ENCODE results near the gene PM20D1. TPM values are rescaled to one million over a fixed set of nuclear protein-coding genes. Genes with fewer than 3 reads are reported as not detected.
"Not testable (repeated sequence)": the region's sequence is repeated elsewhere in the genome, so short reads cannot be mapped to it uniquely, and the experiment has no call there.

PM20D1 gene, protein sequence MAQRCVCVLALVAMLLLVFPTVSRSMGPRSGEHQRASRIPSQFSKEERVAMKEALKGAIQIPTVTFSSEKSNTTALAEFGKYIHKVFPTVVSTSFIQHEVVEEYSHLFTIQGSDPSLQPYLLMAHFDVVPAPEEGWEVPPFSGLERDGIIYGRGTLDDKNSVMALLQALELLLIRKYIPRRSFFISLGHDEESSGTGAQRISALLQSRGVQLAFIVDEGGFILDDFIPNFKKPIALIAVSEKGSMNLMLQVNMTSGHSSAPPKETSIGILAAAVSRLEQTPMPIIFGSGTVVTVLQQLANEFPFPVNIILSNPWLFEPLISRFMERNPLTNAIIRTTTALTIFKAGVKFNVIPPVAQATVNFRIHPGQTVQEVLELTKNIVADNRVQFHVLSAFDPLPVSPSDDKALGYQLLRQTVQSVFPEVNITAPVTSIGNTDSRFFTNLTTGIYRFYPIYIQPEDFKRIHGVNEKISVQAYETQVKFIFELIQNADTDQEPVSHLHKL
- total RNA-seq (1 to 10 TPM in 5 of 7 donors, under 1 TPM in 2; 0.28 to 2.9 (median 1.8) TPM), polyA plus RNA-seq (under 1 TPM in 2 of 3 donors, not detected in 1; 0.38 to 0.53 TPM)
- long read RNA-seq, donor 1 = 0 reads
- long read RNA-seq, donor 2 = 0 reads

DNA sequence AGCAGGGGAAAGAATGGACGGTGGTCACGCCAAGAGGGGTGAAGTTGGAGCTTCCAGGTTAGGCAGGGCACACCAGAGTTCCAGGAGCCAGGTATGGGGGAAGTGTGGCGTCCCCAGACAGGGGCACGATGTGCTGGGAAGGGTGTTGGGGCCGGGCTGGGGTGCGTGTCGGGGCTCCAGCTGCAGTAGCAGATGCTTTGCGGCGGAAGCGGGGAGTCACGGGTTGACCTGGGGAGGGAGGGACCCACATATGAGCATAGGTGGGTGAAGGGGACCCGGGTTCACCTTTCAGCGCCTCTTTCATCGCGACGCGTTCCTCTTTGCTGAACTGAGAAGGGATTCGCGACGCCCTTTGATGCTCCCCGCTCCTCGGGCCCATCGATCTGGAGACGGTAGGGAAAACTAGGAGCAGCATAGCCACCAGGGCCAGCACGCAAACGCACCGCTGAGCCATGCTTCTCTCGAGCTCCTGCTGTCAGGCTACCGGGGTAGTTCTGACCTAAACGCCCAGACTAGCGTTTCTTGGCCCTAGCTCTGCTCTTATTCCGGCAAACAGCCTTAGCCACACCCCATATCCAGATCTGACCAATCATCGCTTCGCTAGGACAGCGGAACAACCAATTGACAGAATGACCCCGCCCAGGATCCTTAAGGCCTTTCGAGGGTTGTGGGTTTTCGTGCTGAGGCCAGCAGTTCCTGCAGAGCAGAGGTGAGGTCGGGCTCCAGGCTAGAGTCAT lies at the start of gene PM20D1:
TSS of gene PM20D1 (minus strand) at position 514 of the 737 bp plus-strand sequence. CDS start at position 454, 60 bp downstream.
- intact Hi-C loops (cut with DNase I; ENCODE audit: low total_unique reads) = no loop called here
- Histone ChIP-seq H3K27ac (peak within 1 kb of the TSS; percentile 35 to 79 (median 65)), H3K9me3 (peaks cover 0 to 9% (median 5%) of the 10 kb centered on the region in 8 donors), H3K4me1 (peaks cover 0 to 11% (median 4%) of the 10 kb centered on the region in 6 donors), H3K27me3 (replicated peaks in 1 of 7) (peaks cover 0 to 8% (median 0%) of the 10 kb centered on the region in 7 donors), H3K36me3 (no peaks in the 10 kb centered on the region), H3K4me3 (peak within 1 kb of the TSS; percentile 20 to 66 (median 35))
- WGBS, 5 donors = 20 to 94% (median 60%) methylated on average over 37 to 39 of the region's 39 CpGs
- TF ChIP-seq POLR2A (IDR thresholded peaks at IDR 0.05) = peak in 1 of 3 donors; percentile 77
- TF ChIP-seq POLR2AphosphoS5 (IDR thresholded peaks at IDR 0.05) = peak; percentile 73 to 93 (median 88)
- TF ChIP-seq, protein P1, sequence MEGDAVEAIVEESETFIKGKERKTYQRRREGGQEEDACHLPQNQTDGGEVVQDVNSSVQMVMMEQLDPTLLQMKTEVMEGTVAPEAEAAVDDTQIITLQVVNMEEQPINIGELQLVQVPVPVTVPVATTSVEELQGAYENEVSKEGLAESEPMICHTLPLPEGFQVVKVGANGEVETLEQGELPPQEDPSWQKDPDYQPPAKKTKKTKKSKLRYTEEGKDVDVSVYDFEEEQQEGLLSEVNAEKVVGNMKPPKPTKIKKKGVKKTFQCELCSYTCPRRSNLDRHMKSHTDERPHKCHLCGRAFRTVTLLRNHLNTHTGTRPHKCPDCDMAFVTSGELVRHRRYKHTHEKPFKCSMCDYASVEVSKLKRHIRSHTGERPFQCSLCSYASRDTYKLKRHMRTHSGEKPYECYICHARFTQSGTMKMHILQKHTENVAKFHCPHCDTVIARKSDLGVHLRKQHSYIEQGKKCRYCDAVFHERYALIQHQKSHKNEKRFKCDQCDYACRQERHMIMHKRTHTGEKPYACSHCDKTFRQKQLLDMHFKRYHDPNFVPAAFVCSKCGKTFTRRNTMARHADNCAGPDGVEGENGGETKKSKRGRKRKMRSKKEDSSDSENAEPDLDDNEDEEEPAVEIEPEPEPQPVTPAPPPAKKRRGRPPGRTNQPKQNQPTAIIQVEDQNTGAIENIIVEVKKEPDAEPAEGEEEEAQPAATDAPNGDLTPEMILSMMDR (IDR thresholded peaks at IDR 0.05 in 8 of 11, conservative IDR thresholded peaks at IDR 0.05 in 3 of 11) = no peak
- peak; percentile 90 for DNase-seq

DNA sequence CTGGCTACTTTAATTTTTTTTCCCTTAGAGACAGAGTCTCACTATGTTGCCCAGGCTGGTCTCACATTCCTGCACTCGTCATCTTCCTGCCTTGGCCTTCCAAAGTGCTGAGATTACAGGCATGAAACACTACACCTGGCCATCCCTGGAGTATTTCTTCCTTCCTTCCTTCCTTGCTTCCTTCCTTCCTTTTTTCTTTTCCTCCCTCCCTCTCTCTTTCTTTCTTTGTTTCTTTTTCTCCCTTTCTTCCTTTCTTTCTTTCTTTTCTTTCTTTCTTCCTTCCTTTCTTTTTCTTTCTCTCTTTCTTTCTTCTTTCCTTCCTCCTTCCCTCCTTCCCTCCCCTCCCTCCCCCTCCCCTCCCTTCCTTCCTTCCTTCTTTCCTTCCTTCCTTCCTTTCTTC lies 46.4 kb upstream of the PM20D1 start:
- Histone ChIP-seq H3K4me3 (no peak overlapping the region), H3K9me3 (peaks cover 0 to 20% (median 11%) of the 10 kb centered on the region in 8 donors), H3K27ac (no peak overlapping the region), H3K4me1 (no peaks in the 10 kb centered on the region), H3K27me3 (replicated peaks in 1 of 7) (peaks cover 0 to 9% (median 0%) of the 10 kb centered on the region in 7 donors), H3K36me3 (no peaks in the 10 kb centered on the region)
- TF ChIP-seq POLR2AphosphoS5 (IDR thresholded peaks at IDR 0.05) = no peak
- TF ChIP-seq POLR2A (IDR thresholded peaks at IDR 0.05) = no peak
- TF ChIP-seq, protein P1 (IDR thresholded peaks at IDR 0.05 in 8 of 11, conservative IDR thresholded peaks at IDR 0.05 in 3 of 11) = no peak
- DNase-seq = no peak
- intact Hi-C loops (cut with DNase I; ENCODE audit: low total_unique reads) = no loop called here
- WGBS, 5 donors = 75 to 97% (median 84%) methylated on average over 1 of the region's 1 CpG

DNA sequence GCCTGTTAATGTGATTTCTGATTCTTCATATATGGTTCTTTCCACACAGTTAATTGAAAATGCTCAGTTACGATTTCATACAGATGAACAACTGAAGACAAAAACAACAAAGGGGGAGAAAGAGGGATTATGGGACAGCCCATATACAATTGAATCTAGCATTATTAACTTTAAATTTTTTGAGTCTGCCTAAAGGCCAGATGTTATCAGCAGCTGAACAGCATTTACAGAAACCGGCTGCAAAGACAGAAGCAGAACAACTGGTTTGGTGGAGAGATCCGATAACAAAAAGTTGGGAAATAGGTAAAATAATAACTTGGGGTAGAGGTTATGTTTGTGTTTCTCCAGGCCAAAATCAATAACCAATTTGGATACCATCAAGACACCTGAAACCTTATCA lies 44.2 kb upstream of the PM20D1 start:
- H3K4me1 ChIP-seq; H3K36me3 ChIP-seq; H3K27ac ChIP-seq; DNase-seq; H3K4me3 ChIP-seq; H3K27me3 ChIP-seq (replicated peaks in 1 of 7); intact Hi-C loops (cut with DNase I; ENCODE audit: low total_unique reads): not testable (repeated sequence)
- H3K9me3 ChIP-seq = peaks cover 0 to 23% (median 11%) of the 10 kb centered on the region in 8 donors
- 87 to 98% (median 94%) methylated on average over 3 of the region's 3 CpGs for WGBS, 5 donors

DNA sequence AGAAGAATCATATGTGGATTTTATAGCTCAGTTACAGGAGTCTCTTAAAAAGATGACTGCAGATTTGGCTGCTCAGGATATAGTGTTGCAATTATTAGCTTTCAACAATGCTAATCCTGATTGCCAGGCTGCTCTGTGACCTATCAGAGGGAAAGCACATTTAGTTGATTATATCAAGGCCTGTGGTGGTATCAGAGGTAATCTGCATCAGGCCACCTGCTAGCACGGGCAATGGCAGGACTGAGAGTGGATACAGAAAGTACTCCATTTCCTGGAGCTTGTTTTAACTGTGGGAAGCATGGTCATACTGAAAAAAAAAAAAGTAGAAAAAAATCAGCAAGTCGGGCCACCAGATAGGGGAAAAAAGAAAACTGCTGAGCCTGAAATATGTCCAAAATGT lies 42.2 kb upstream of the PM20D1 start:
- H3K4me3 ChIP-seq; H3K27ac ChIP-seq; H3K27me3 ChIP-seq (replicated peaks in 1 of 7); intact Hi-C loops (cut with DNase I; ENCODE audit: low total_unique reads); DNase-seq; H3K4me1 ChIP-seq; H3K36me3 ChIP-seq: not testable (repeated sequence)
- peaks cover 0 to 30% (median 11%) of the 10 kb centered on the region in 8 donors for H3K9me3 ChIP-seq
- whole genome bisulfite sequencing, 5 donors = 12 to 40% (median 23%) methylated on average over 2 of the region's 2 CpGs

DNA sequence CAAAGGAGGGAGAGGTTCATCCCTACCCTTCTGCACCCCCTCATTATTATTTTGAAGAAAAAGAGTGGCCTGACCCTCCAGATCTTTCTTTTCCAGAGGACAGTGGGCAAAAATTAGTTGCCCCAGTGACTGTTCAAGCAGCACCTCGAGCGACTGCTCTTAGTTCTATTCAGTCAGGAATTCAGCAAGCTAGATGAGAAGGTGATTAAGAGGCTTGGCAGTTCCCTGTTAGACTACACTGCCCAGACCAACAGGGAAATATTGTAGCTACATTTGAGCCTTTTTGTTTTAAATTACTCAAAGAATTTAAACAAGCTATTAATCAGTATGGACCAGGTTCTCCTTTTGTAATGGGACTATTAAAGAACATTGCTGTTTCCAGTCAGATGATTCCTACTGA lies 41.5 kb upstream of the PM20D1 start:
- DNase-seq; H3K4me1 ChIP-seq; H3K27me3 ChIP-seq (replicated peaks in 1 of 7); H3K27ac ChIP-seq; H3K4me3 ChIP-seq; intact Hi-C loops (cut with DNase I; ENCODE audit: low total_unique reads); H3K36me3 ChIP-seq: not testable (repeated sequence)
- WGBS, 5 donors = 74 to 93% (median 88%) methylated on average over 2 of the region's 2 CpGs
- peaks cover 0 to 29% (median 11%) of the 10 kb centered on the region in 8 donors for H3K9me3 ChIP-seq

DNA sequence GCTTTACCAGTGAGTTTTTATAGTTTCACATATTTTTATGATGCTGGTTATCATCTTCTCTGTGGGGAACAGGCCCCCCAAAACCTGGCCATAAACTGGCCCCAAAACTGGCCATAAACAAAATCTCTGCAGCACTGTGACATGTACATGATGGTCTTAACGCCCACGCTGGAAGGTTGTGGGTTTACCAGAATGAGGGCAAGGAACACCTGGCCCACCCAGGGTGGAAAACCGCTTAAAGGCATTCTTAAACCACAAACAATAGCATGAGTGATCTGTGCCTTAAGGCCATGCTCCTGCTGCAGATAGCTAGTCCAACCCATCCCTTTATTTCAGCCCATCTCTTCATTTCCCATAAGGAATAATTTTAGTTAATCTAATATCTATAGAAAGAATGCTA lies 40.7 kb upstream of the PM20D1 start:
- H3K27ac ChIP-seq; DNase-seq; H3K27me3 ChIP-seq (replicated peaks in 1 of 7); H3K4me1 ChIP-seq; H3K36me3 ChIP-seq; H3K4me3 ChIP-seq; intact Hi-C loops (cut with DNase I; ENCODE audit: low total_unique reads): not testable (repeated sequence)
- 58 to 97% (median 86%) methylated on average over 3 of the region's 3 CpGs for WGBS, 5 donors
- H3K9me3 ChIP-seq = peaks cover 0 to 26% (median 4%) of the 10 kb centered on the region in 8 donors

DNA sequence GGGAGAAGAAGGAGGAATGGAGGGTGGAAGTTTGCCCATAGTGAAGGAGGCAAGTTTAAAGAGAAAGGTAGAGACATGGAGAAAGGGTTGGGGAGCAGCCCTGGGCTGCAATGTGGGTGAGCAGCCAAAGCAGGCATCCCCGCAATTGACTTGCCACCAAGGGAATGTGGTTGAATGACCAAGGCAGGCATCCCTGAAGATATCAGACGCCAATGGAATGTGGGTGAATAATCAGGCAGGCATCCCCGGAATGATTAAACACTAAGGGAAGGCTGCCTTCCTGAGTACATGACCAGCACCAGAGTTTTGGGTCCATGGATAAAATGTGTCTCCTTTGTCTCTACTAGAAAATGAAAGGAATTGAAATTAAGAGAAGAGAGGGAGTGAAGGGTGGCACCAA lies 39.8 kb upstream of the PM20D1 start:
- 90 to 98% (median 95%) methylated on average over 3 of the region's 3 CpGs for WGBS, 5 donors
- H3K27ac ChIP-seq; H3K27me3 ChIP-seq (replicated peaks in 1 of 7); H3K4me1 ChIP-seq; H3K36me3 ChIP-seq; H3K4me3 ChIP-seq; intact Hi-C loops (cut with DNase I; ENCODE audit: low total_unique reads); DNase-seq: not testable (repeated sequence)
- H3K9me3 ChIP-seq = peaks cover 0 to 18% (median 0%) of the 10 kb centered on the region in 8 donors

DNA sequence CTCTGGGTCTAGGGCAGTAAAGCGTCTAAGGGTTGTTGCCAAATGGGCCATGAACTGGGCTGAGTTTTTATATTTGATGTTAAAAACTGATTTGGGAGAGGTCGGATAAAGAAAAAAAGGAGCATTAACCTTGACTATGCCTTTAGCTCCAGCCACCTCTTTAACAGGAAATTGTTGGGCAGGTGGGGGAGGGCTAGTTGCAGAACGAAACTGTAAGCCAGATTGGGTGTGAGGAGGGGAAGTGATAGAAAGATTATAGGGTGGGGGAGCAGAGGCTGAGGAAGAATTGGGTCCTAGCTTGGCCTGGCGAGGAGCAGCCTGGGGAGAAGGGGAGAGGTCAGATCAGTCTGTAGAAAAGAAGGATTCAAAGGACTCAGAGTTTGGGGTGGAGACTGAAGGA lies 39.1 kb upstream of the PM20D1 start:
- peaks cover 0 to 18% (median 0%) of the 10 kb centered on the region in 8 donors for H3K9me3 ChIP-seq
- H3K36me3 ChIP-seq; H3K4me1 ChIP-seq; H3K27me3 ChIP-seq (replicated peaks in 1 of 7); intact Hi-C loops (cut with DNase I; ENCODE audit: low total_unique reads); H3K4me3 ChIP-seq; H3K27ac ChIP-seq; DNase-seq: not testable (repeated sequence)
- 49 to 62% (median 54%) methylated on average over 4 of the region's 4 CpGs for WGBS, 5 donors

Data from spleen (tissue), 13 donors.